Inferior parietal cortex (tissue), 1 donor: Measurements from ENCODE around the gene SERPINA5.
"Not testable (repeated sequence)": the region's sequence is repeated elsewhere in the genome, so short reads cannot be mapped to it uniquely, and the experiment has no call there.

ENCODE experiments used
- DNase-seq: peaks from one replicate; pipeline ENCODE4 v3.0.0-alpha.2; 2016; ENCODE audit errors: extremely low spot score

The SERPINA5 gene

GRCh38 chr14:94622653-94623421 is 41.6 kb downstream of the SERPINA5 start:
- DNase-seq: no peak

GRCh38 chr14:94623422-94623809 is 42.2 kb downstream of the SERPINA5 start:
- DNase-seq: no peak

- no peak for DNase-seq
These were observed 42.8 kb downstream of the SERPINA5 start for GRCh38 chr14:94623856-94624499.

- DNase-seq: no peak
These were observed 43.5 kb downstream of the SERPINA5 start for GRCh38 chr14:94624537-94625352.

DNA sequence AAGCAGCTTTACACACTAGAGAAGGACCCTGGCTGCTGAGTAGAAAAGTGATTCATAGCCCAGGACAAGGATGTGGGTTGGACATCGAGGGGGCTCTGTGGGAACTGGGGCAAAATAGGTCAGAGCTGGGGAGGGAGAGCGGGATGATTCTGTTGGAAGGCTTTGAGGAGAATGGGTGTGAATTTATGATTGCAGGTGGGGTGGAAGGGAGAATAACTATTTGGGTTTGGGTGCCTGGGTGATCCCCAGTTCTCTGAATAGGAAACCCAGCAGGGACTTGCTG is 44.1 kb downstream of the SERPINA5 start:
- no peak for DNase-seq

DNA sequence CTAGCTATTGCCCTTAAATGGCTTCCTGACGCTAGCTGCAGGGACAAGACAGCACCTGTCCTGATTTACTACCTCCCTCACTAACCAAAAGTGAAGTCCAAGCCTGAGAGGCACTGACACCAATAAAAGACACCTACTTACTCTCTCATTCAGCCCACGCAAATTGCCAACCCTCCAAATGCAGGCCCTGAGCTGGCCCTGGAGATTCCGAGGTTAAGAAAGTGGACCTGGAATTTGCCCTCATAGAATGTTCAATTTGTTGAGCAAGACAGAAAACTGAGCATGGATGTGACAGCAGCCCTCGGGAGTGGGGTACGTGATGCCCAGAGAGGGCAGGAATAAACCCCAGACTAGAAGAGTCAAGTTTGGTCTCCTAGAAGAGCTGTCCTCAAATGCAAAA is 47.4 kb downstream of the SERPINA5 start:
- DNase-seq: no peak

GRCh38 chr14:94630396-94630795 is 49.2 kb downstream of the SERPINA5 start:
- DNase-seq: no peak

DNA sequence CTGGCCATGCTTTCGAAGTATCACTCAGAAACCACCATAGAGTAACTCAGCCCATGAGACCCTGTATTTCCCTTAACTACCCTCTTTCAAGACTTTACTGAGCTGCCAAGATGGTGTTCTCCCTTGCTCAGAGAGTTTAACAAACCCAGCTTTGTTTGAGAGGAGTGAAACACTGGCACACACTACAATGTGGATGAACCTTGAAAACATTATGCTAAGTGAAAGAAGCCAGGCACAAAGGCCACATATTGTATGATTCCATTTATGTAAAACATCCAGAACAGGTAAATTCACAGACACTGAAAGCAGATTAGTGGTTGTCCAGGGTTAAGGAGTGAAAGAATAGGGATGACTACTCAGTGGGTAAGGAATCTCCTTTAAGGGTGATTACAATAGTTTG is 49.8 kb downstream of the SERPINA5 start:
- DNase-seq: no peak

DNA sequence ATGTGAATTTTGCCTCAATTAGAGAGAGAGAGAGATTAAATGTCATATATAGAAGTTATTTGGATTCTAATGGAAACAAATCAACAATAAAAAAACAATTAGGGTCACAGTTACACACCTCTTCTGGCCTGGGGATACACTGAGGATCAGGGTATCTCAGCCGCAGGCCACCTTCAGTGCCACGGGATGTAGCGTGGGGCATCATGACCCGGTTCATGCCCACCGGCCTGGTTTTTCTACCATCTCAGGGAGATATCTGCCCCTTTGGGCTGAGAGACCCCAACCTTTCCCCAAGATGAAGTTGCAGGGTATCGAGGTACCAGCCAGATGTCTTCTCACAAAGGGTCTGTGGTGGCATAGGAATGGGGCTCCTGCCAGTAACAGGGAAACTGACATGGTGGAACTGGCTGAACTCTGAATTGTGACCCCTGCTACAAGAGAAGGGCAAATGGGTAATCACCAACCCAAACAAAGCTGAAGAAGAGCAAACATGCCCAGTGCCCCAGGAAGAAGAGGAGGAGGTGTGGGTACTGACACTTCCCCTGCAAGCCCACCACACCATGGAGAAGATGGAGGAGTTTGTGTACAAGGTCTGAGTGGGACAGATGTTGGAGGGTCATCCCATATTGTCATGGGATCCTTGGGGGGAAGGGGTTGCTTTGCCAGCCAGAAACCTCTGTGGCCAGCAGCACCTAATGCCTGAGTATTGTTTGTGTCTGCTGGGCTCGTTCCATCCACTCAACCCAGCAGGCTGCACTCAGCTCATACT is 50.5 kb downstream of the SERPINA5 start:
- no peak for DNase-seq

DNA sequence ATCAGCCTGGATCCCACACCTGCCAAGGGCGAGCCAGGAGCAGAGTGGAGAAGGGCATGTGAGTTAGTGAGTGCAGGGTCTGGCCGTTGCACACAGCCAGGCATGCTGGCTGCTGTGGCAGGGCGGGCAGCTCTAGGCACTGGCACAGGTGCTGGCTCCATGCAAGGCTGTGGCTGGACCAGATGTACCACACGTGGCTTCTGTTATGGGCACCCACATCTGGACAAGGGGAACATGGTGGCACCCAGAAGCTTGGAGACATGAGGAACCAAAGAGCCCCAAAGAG is 51.0 kb downstream of the SERPINA5 start:
- no peak for DNase-seq

- no peak for DNase-seq
These were observed 51.9 kb downstream of the SERPINA5 start for GRCh38 chr14:94633121-94633520.

DNA sequence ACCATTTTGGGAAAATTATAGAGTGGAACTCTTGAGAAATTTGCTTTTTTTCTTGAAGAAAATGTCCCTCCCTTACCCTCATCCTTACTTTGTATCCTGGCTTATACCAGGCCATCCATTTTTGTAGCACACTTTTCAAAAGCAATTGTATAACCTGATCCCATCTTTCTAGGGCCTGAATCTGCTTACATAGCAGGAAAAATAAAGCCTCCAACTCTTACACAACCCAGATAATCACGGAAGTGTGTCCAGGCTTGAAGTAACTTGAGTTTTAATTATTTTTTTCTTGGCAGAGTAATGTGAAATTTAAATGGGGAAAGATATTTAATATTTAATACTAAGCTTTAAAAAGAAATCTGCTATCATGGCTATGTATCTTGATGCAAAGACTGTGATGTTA is 53.9 kb downstream of the SERPINA5 start:
- DNase-seq: no peak

GRCh38 chr14:94636744-94637412 is 55.7 kb downstream of the SERPINA5 start:
- DNase-seq: no peak

- DNase-seq: not testable (repeated sequence)
These were observed 56.6 kb downstream of the SERPINA5 start for GRCh38 chr14:94637814-94638213.

DNA sequence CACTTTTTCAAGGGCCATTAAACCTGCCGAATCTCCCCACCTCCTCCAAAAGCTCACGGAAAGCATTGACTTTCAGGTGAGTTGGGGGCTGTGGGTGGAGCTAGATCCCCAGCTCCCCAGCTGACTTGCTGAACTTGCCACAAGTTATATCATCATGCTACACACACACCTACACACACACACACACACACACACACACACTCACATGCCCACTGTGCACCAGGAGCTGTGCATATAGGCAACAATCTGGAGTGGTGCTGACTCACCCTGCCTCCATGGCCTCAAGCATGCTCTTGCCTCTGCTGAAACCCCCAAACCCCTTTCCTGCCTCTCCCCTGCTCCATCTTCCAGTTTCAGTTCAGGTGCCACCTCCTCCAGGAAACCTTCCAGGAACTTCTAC is 57.1 kb downstream of the SERPINA5 start:
- no peak for DNase-seq

DNA sequence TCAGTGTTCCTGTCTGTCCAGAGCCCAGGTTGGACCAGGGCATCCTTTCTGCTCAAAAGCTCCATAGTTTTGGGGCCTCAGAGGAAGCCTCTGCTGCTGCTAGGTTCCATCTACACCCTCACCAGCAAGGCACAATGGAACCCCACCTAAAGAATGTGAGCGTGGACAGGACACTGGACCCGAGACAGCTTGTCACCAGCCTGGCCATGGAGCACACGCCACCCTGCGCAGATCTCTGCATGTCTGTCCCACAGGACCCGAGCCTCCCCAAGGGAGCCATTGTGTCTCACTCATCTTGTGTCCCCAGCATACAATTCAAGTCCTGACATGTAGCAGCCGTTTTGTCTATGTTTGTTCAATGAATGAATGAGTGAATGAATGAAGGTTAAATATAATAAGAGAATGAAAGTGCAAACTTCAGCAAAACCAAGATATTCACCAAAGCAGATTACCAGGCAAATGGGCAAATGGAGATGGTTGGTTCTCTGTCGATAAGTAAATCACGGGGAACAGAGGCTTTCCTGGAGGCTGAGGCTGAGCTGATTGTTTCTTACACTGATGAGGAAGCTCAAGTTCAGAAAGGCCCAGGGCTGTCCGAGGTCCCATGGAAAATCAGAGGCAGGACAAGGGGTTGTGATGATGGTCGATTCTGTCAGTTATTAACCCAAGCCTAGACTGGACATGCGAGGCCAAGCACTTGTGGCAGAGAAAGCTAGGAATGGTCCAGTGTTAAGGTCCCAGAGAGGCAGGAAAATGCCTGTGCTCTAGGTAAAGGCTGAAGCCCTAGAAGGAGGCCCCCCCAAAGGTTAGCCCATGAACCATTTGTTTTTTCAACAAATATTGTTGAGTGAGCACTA is 58.0 kb downstream of the SERPINA5 start:
- no peak for DNase-seq

- no peak for DNase-seq
These were observed 59.8 kb downstream of the SERPINA5 start for GRCh38 chr14:94640721-94641631.

DNA sequence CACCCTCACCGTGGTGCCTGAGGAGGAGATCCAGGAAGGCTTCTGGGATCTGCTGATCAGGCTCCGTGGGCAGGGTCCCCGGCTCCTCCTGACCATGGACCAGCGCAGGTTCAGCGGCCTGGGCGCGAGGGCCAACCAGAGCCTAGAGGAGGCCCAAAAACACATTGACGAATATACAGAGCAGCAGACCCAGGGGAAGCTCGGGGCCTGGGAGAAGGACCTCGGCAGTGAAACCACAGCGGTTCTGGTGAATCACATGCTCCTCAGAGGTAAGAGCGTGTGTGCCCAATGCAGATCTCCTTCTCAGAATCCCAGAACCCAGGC is 60.4 kb downstream of the SERPINA5 start:
- DNase-seq: no peak
